ENCODE results near the gene GRIK3. TPM values are rescaled to one million over a fixed set of nuclear protein-coding genes. Genes with fewer than 3 reads are reported as not detected.

GRIK3 gene
- total RNA-seq, 2 donors from 2014 or later = 0.14 TPM

DNA sequence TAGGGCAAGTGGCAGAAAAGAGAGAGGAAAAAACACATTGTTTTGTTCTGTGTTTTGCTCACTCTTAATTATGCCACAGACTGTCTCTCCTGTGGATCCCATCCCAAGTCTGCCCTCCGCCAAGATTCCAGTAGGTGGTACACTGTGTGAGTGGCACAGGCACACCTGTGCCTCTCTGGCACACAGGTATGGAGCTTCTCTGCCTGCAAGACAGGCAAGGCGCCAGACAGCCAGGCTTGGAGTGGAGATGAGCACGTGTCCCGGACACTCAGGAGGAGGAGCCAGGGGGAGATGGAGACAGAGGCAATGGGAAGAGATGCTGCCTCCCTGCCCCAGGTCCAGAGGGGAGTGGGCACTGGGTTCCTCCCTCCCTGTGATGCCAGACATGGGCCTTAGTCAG lies 6.5 kb upstream of the GRIK3 start:
- TF ChIP-seq, protein P1, sequence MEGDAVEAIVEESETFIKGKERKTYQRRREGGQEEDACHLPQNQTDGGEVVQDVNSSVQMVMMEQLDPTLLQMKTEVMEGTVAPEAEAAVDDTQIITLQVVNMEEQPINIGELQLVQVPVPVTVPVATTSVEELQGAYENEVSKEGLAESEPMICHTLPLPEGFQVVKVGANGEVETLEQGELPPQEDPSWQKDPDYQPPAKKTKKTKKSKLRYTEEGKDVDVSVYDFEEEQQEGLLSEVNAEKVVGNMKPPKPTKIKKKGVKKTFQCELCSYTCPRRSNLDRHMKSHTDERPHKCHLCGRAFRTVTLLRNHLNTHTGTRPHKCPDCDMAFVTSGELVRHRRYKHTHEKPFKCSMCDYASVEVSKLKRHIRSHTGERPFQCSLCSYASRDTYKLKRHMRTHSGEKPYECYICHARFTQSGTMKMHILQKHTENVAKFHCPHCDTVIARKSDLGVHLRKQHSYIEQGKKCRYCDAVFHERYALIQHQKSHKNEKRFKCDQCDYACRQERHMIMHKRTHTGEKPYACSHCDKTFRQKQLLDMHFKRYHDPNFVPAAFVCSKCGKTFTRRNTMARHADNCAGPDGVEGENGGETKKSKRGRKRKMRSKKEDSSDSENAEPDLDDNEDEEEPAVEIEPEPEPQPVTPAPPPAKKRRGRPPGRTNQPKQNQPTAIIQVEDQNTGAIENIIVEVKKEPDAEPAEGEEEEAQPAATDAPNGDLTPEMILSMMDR (IDR thresholded peaks at IDR 0.05) = no peak
- Histone ChIP-seq H3K36me3 (no peaks in the 10 kb centered on the region), H3K27ac (no peak overlapping the region), H3K27me3 (replicated peaks; ENCODE audit: insufficient read depth) (peaks cover 4% of the 10 kb centered on the region), H3K9me3 (no peaks in the 10 kb centered on the region), H3K4me1 (ENCODE audit: control insufficient read depth in 1 of 2, low read depth in 2 of 2) (no peaks in the 10 kb centered on the region), H3K4me3 (no peak overlapping the region)
- no peak for DNase-seq (ENCODE audit: low spot score)
- ATAC-seq (ENCODE audit: insufficient number of reproducible peaks, low FRiP score, low read depth) = no peak

DNA sequence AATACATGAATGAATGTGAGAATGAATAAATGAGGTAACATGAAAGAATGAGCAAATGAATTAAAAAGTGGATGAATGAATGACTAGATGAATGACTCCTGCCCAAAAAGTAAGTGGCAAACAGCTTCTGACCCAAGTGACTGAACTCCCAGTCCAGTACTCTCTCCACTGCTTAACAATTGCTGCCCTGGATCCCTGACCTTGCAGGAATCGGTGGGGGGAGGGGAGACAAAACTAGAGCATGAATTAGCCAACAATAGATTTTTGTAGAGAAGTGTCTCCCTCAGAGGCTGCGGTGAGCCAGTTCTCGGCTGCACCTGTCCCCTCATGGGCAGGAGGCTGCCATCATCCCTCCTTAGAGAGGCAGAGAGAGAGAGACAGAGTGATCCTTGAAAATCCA lies 5.9 kb upstream of the GRIK3 start:
- Histone ChIP-seq H3K36me3 (no peaks in the 10 kb centered on the region), H3K27ac (no peak overlapping the region), H3K27me3 (replicated peaks; ENCODE audit: insufficient read depth) (peaks cover 4% of the 10 kb centered on the region), H3K4me3 (no peak overlapping the region), H3K4me1 (ENCODE audit: control insufficient read depth in 1 of 2, low read depth in 2 of 2) (no peaks in the 10 kb centered on the region), H3K9me3 (no peaks in the 10 kb centered on the region)
- no peak for ATAC-seq (ENCODE audit: insufficient number of reproducible peaks, low FRiP score, low read depth)
- TF ChIP-seq, protein P1 (IDR thresholded peaks at IDR 0.05) = no peak
- DNase-seq (ENCODE audit: low spot score) = no peak

DNA sequence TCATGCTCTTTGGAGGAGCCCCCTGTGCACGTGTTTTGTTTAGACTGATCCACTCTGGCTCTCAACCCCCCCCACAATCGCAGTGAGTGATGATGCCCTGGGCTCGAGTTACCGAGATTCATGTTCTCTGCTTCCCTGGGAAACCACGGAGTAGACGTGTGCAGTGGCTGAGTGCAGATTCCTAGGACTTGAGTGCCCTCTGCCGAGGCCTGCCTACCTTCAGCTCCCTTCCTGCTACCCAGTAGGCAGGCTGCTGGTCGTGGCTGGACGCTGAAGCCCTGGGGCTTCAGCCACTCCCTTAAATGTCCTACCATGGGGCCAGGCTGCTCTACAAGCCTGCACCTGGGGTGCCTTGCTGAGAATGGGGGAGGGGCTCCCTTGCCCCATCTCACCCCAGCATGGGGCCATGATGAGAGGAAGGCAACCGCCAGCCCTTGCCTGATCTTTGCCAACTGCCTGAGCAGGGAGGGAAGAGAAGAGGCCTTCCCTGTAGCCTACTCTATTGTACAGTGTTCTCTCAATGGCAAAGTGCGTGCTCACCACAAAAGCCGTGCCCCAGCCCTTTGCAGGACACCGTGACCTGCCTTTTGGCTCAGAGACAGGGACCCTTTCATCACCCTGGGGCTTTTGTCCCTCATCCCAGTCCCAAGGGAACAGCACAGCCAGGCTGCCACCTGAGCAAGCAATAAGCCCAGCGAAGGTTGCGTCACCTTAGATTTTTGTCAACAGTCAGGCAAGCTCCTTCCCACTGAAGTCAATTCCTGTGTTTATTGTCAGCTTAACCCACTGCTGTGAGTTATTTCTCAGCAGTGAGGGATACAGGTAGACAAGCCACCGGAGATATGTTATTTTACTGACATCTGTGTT lies 4.1 kb upstream of the GRIK3 start:
- Histone ChIP-seq H3K4me3 (no peak overlapping the region), H3K27me3 (replicated peaks; ENCODE audit: insufficient read depth) (peaks cover 4% of the 10 kb centered on the region), H3K4me1 (ENCODE audit: control insufficient read depth in 1 of 2, low read depth in 2 of 2) (peaks cover 0 to 4% of the 10 kb centered on the region in 2 donors), H3K36me3 (no peaks in the 10 kb centered on the region), H3K27ac (no peak overlapping the region), H3K9me3 (no peaks in the 10 kb centered on the region)
- TF ChIP-seq, protein P1 (IDR thresholded peaks at IDR 0.05) = no peak
- ATAC-seq (ENCODE audit: insufficient number of reproducible peaks, low FRiP score, low read depth) = no peak
- no peak for DNase-seq (ENCODE audit: low spot score)

DNA sequence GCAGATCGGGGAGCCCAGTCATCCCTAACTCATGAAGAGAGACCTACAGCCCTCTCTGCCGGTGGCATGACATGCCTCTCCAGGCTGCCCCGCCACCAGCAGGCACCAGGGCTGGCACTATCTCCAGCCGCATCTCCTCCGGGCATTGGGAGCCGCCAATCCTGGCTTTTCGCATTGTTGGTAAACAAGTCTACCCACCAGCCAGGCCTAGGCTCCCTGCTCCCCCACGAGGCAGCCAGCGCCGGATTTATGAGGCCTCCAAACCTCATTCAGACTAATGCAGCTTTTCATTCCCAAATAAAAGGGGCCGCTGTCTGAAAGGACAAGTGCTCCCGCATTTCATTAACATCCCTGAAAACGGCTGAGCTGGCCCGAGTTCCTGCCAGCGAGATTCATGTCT lies 3.4 kb upstream of the GRIK3 start:
- peaks cover 0 to 12% of the 10 kb centered on the region in 2 donors for H3K4me1 ChIP-seq (ENCODE audit: control insufficient read depth in 1 of 2, low read depth in 2 of 2)
- no peak for DNase-seq (ENCODE audit: low spot score)
- no peak for ATAC-seq (ENCODE audit: insufficient number of reproducible peaks, low FRiP score, low read depth)
- TF ChIP-seq, protein P1 (IDR thresholded peaks at IDR 0.05) = no peak
- H3K36me3 ChIP-seq = no peaks in the 10 kb centered on the region
- H3K27ac ChIP-seq = no peak overlapping the region
- H3K4me3 ChIP-seq = no peak overlapping the region
- H3K27me3 ChIP-seq (replicated peaks; ENCODE audit: insufficient read depth) = peaks cover 4% of the 10 kb centered on the region
- H3K9me3 ChIP-seq = no peaks in the 10 kb centered on the region

DNA sequence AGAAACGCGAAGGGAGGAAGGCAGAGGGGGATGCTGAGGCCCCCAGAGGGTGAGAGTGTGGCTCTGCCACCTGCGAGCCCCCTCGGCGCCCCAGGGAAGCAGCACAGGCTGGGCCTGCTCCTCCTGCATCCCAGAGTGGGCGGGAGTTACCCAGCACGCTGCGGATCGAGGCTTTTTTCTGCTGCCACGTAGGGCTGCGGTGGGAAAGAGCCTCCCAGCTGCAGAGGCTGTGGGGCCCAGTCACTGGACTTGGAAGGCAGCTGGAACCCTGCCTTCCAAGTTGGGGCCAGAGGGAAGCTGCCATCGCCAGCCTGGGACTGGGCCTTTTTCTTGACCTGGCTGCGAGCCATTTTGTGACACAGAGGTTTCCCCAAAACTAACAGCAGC lies 2.3 kb upstream of the GRIK3 start:
- Histone ChIP-seq H3K4me3 (no peak overlapping the region), H3K4me1 (ENCODE audit: control insufficient read depth in 1 of 2, low read depth in 2 of 2) (peaks cover 0 to 13% of the 10 kb centered on the region in 2 donors), H3K36me3 (no peaks in the 10 kb centered on the region), H3K27me3 (replicated peaks; ENCODE audit: insufficient read depth) (peaks cover 11% of the 10 kb centered on the region), H3K9me3 (no peaks in the 10 kb centered on the region), H3K27ac (no peak overlapping the region)
- DNase-seq (ENCODE audit: low spot score) (no peak), ATAC-seq (ENCODE audit: insufficient number of reproducible peaks, low FRiP score, low read depth) (no peak)
- TF ChIP-seq, protein P1 (IDR thresholded peaks at IDR 0.05) = no peak

Data from thoracic aorta (tissue), 2 donors.